Upper lobe of left lung (tissue), 4 donors: ENCODE data around the gene RAB6B.

Experiments used
- EP300 ChIP-seq, 4 donors: sonication (generic); formaldehyde crosslinking; IDR thresholded peaks; one replicate each; pipeline ENCODE4 v1.5.1; 2017; ENCODE audit warnings: antibody characterized with exemption in 4 of 4, control low read depth in 2 of 4
- POLR2A ChIP-seq, 4 donors: fragments of 450-650 bp; IDR thresholded peaks; one replicate each; pipeline ENCODE4 v1.5.1; 2016 to 2017; ENCODE audit warnings: antibody characterized with exemption in 4 of 4, mild to moderate bottlenecking in 2 of 4
- POLR2AphosphoS5 ChIP-seq, 2 donors: sonication (generic); formaldehyde crosslinking; IDR thresholded peaks; one replicate each; pipeline ENCODE4 v1.5.1; 2017; ENCODE audit warnings: antibody characterized with exemption in 2 of 2
- TF ChIP-seq, protein P1 (sequence below), 6 experiments: fragments of 450-650 bp in 4 of 6; fragments of 200-600 bp in 2 of 6; sonication (generic) in 2 of 6; IDR thresholded peaks; one replicate each; pipeline ENCODE4 v1.5.1; 2016 to 2019; ENCODE audit warnings: antibody characterized with exemption in 6 of 6

DNA sequence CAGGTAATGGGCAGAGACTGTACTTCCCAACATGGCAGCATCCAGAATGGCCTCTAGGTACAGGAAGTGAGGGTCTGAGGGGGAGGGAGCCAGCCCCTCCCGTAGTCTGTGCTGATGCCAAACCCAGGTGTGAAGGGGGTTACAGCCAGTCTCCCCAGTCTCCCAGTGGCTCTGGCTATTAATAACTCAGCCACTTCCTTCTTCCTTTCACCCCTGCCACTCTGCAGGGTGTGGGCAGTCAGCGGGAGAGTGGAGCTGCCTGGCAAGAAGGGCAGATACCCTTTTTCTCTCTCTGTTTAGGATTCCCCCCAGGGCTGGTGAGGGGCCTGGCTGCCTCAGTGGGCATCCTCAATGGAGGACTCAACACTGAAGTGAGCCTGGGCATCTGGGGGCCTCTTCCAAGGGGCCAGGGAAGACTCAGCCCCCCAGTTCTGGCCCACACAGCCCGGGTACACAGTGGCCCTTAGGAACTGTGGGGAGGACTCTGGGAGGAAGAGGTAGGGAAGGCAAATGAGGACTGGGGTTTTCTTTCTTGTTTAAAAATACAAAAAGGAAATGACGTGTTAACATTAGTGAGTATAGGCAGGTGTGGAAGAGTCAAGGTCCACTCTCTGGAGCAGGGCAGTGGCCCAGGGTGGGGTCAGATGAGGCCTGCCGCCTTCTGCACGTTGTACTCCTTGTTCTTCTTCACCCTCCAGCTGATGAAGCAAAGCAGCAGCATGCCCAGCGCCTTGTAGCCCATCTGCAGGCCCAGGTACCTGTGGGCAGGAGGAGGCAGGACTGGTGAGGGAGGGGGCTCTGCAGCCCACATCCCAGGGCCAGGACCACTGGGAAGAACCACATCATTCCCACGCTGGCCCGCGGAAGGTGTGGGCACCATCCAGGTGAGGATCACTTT lies 38.6 kb upstream of the RAB6B start:
- TF ChIP-seq, protein P1, sequence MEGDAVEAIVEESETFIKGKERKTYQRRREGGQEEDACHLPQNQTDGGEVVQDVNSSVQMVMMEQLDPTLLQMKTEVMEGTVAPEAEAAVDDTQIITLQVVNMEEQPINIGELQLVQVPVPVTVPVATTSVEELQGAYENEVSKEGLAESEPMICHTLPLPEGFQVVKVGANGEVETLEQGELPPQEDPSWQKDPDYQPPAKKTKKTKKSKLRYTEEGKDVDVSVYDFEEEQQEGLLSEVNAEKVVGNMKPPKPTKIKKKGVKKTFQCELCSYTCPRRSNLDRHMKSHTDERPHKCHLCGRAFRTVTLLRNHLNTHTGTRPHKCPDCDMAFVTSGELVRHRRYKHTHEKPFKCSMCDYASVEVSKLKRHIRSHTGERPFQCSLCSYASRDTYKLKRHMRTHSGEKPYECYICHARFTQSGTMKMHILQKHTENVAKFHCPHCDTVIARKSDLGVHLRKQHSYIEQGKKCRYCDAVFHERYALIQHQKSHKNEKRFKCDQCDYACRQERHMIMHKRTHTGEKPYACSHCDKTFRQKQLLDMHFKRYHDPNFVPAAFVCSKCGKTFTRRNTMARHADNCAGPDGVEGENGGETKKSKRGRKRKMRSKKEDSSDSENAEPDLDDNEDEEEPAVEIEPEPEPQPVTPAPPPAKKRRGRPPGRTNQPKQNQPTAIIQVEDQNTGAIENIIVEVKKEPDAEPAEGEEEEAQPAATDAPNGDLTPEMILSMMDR (IDR thresholded peaks at IDR 0.05) = no peak
- TF ChIP-seq POLR2A (IDR thresholded peaks at IDR 0.05) = no peak
- TF ChIP-seq POLR2AphosphoS5 (IDR thresholded peaks at IDR 0.05) = no peak
- no peak for TF ChIP-seq EP300 (IDR thresholded peaks at IDR 0.05)
